Activated naive CD8-positive, alpha-beta T cell (primary cell): Measurements from ENCODE around the gene TMEM229A.
A peak's percentile ranks its signal among the peaks of the same experiment; 100 is the strongest.
"Not testable (repeated sequence)": the region's sequence is repeated elsewhere in the genome, so short reads cannot be mapped to it uniquely, and the experiment has no call there.

Source experiments
- H3K27ac Mint-ChIP-seq: one replicate; pipeline ENCODE4 v1.8.0; 2021; ENCODE audit warnings: mixed read lengths
- H3K27me3 Mint-ChIP-seq: one replicate; pipeline ENCODE4 v1.8.0; 2021; ENCODE audit warnings: mixed read lengths
- H3K36me3 Mint-ChIP-seq: one replicate; pipeline ENCODE4 v1.8.0; 2021; ENCODE audit warnings: mixed read lengths
- H3K4me1 Mint-ChIP-seq: one replicate; pipeline ENCODE4 v1.8.0; 2021; ENCODE audit warnings: low read depth, mixed read lengths
- H3K4me3 Mint-ChIP-seq: one replicate; pipeline ENCODE4 v1.8.0; 2021; ENCODE audit warnings: mild to moderate bottlenecking, mixed read lengths
- H3K9me3 Mint-ChIP-seq: one replicate; pipeline ENCODE4 v1.8.0; 2021; ENCODE audit warnings: low read depth, mixed read lengths

Gene TMEM229A

GRCh38 chr7:124042826-124043225 lies 10.0 kb upstream of the TMEM229A start:
- H3K4me3 Mint-ChIP-seq, result no peak overlapping the region
- H3K27me3 Mint-ChIP-seq, result peaks cover 6% of the 10 kb centered on the region
- H3K36me3 Mint-ChIP-seq, result no peaks in the 10 kb centered on the region
- H3K4me1 Mint-ChIP-seq, result no peaks in the 10 kb centered on the region
- H3K9me3 Mint-ChIP-seq, result no peaks in the 10 kb centered on the region
- H3K27ac Mint-ChIP-seq, result no peak overlapping the region

- Mint-ChIP-seq H3K4me3 (no peak overlapping the region), H3K27me3 (peaks cover 8% of the 10 kb centered on the region), H3K36me3 (no peaks in the 10 kb centered on the region), H3K4me1 (no peaks in the 10 kb centered on the region), H3K9me3 (no peaks in the 10 kb centered on the region), H3K27ac (no peak overlapping the region)
Measured at GRCh38 chr7:124041439-124041838, 8.6 kb upstream of the TMEM229A start.

- H3K4me1 Mint-ChIP-seq, H3K27ac Mint-ChIP-seq, H3K36me3 Mint-ChIP-seq, H3K4me3 Mint-ChIP-seq, H3K9me3 Mint-ChIP-seq: not testable (repeated sequence)
- peaks cover 25% of the 10 kb centered on the region for H3K27me3 Mint-ChIP-seq
Measured at GRCh38 chr7:124037902-124038301, 5.0 kb upstream of the TMEM229A start.

GRCh38 chr7:124035706-124036105 lies 2.8 kb upstream of the TMEM229A start:
- Mint-ChIP-seq H3K4me3 (no peak overlapping the region), H3K9me3 (no peaks in the 10 kb centered on the region), H3K27ac (no peak overlapping the region), H3K27me3 (peaks cover 33% of the 10 kb centered on the region), H3K36me3 (no peaks in the 10 kb centered on the region), H3K4me1 (peaks cover 16% of the 10 kb centered on the region)

GRCh38 chr7:124034754-124035100 lies 1.9 kb upstream of the TMEM229A start:
- no peak overlapping the region for H3K27ac Mint-ChIP-seq
- H3K4me1 Mint-ChIP-seq, result peaks cover 16% of the 10 kb centered on the region
- H3K36me3 Mint-ChIP-seq, result no peaks in the 10 kb centered on the region
- peak overlapping the region; percentile 69 for H3K4me3 Mint-ChIP-seq
- peaks cover 35% of the 10 kb centered on the region for H3K27me3 Mint-ChIP-seq
- H3K9me3 Mint-ChIP-seq, result no peaks in the 10 kb centered on the region

GRCh38 chr7:124033807-124034753 lies 1.2 kb upstream of the TMEM229A start:
- Mint-ChIP-seq H3K9me3 (no peaks in the 10 kb centered on the region), H3K36me3 (no peaks in the 10 kb centered on the region), H3K27ac (no peak overlapping the region), H3K4me1 (peaks cover 16% of the 10 kb centered on the region), H3K27me3 (peaks cover 35% of the 10 kb centered on the region), H3K4me3 (peak overlapping the region; percentile 69)

- peaks cover 16% of the 10 kb centered on the region for H3K4me1 Mint-ChIP-seq
- no peak overlapping the region for H3K27ac Mint-ChIP-seq
- peak overlapping the region; percentile 36 for H3K4me3 Mint-ChIP-seq
- no peaks in the 10 kb centered on the region for H3K36me3 Mint-ChIP-seq
- peaks cover 37% of the 10 kb centered on the region for H3K27me3 Mint-ChIP-seq
- H3K9me3 Mint-ChIP-seq, result no peaks in the 10 kb centered on the region
Measured at GRCh38 chr7:124033095-124033806, 384 bp upstream of the TMEM229A start.

GRCh38 chr7:124031919-124032318 lies 948 bp downstream of the TMEM229A start:
- Mint-ChIP-seq H3K27ac (no peak overlapping the region), H3K9me3 (no peaks in the 10 kb centered on the region), H3K4me1 (peaks cover 16% of the 10 kb centered on the region), H3K27me3 (peaks cover 34% of the 10 kb centered on the region), H3K36me3 (no peaks in the 10 kb centered on the region), H3K4me3 (peak overlapping the region; percentile 81)

GRCh38 chr7:124031406-124031805 lies 1.5 kb downstream of the TMEM229A start:
- Mint-ChIP-seq H3K4me1 (peaks cover 16% of the 10 kb centered on the region), H3K36me3 (no peaks in the 10 kb centered on the region), H3K9me3 (no peaks in the 10 kb centered on the region), H3K27ac (no peak overlapping the region), H3K4me3 (no peak overlapping the region), H3K27me3 (peaks cover 32% of the 10 kb centered on the region)

- H3K4me1 Mint-ChIP-seq, result peaks cover 16% of the 10 kb centered on the region
- H3K9me3 Mint-ChIP-seq, result no peaks in the 10 kb centered on the region
- no peak overlapping the region for H3K27ac Mint-ChIP-seq
- no peak overlapping the region for H3K4me3 Mint-ChIP-seq
- H3K36me3 Mint-ChIP-seq, result no peaks in the 10 kb centered on the region
- H3K27me3 Mint-ChIP-seq, result peaks cover 30% of the 10 kb centered on the region
Measured at GRCh38 chr7:124030964-124031363, 1.9 kb downstream of the TMEM229A start.

- no peak overlapping the region for H3K27ac Mint-ChIP-seq
- H3K4me1 Mint-ChIP-seq, result peaks cover 16% of the 10 kb centered on the region
- peaks cover 21% of the 10 kb centered on the region for H3K27me3 Mint-ChIP-seq
- no peak overlapping the region for H3K4me3 Mint-ChIP-seq
- no peaks in the 10 kb centered on the region for H3K9me3 Mint-ChIP-seq
- H3K36me3 Mint-ChIP-seq, result no peaks in the 10 kb centered on the region
Measured at GRCh38 chr7:124029396-124030188, 3.3 kb downstream of the TMEM229A start.

- no peaks in the 10 kb centered on the region for H3K9me3 Mint-ChIP-seq
- H3K27me3 Mint-ChIP-seq, result peaks cover 15% of the 10 kb centered on the region
Measured at GRCh38 chr7:124027236-124027635, 5.6 kb downstream of the TMEM229A start.

GRCh38 chr7:124024329-124024728 lies 8.5 kb downstream of the TMEM229A start:
- H3K36me3 Mint-ChIP-seq, H3K9me3 Mint-ChIP-seq, H3K27ac Mint-ChIP-seq, H3K27me3 Mint-ChIP-seq, H3K4me3 Mint-ChIP-seq, H3K4me1 Mint-ChIP-seq: not testable (repeated sequence)

More at GRCh38 chr7:124027236-124027635, 5.6 kb downstream of the TMEM229A start:
- H3K27ac Mint-ChIP-seq, result no peak overlapping the region
- H3K4me1 Mint-ChIP-seq, result peaks cover 9% of the 10 kb centered on the region
- H3K36me3 Mint-ChIP-seq, result no peaks in the 10 kb centered on the region
- H3K4me3 Mint-ChIP-seq, result no peak overlapping the region

- H3K4me1 Mint-ChIP-seq, result no peaks in the 10 kb centered on the region
Measured at GRCh38 chr7:124022551-124022950, 10.3 kb downstream of the TMEM229A start.

GRCh38 chr7:124020060-124020459 lies 12.8 kb downstream of the TMEM229A start:
- Mint-ChIP-seq H3K4me1 (no peaks in the 10 kb centered on the region), H3K27ac (no peak overlapping the region), H3K4me3 (no peak overlapping the region), H3K36me3 (no peaks in the 10 kb centered on the region), H3K27me3 (no peaks in the 10 kb centered on the region), H3K9me3 (peaks cover 6% of the 10 kb centered on the region)

More at GRCh38 chr7:124022551-124022950, 10.3 kb downstream of the TMEM229A start:
- H3K27me3 Mint-ChIP-seq, result peaks cover under 1% of the 10 kb centered on the region
- no peak overlapping the region for H3K4me3 Mint-ChIP-seq
- no peak overlapping the region for H3K27ac Mint-ChIP-seq
- no peaks in the 10 kb centered on the region for H3K36me3 Mint-ChIP-seq
- H3K9me3 Mint-ChIP-seq, result peaks cover 6% of the 10 kb centered on the region
